Kidney tubule cell (primary cell): ENCODE results near the gene TMEM147.
A peak's percentile ranks its signal among the peaks of the same experiment; 100 is the strongest.

Experiments used
- DNase-seq: peaks from one replicate; pipeline ENCODE4 v3.0.0-alpha.2; 2018; ENCODE audit warnings: low spot score

The TMEM147 gene

DNA sequence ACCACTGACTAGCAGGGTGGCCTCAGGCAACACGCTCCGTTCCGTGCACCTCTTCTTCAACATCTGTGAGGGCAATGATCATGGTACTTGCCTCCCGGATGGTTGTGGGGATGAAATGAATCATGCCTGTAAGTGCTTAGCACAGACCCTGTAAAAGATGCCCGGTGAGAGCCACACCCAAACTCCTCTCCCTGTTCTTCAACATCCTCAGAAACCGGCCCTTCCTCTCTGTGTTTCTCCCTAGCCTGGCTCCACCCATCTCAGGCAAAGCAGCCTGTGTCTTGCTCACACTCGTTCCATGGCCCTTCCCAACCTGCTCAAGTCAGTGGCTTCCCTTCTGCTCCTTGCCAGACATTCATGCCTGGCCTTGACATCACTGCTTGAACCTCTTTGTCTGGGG lies 26.1 kb upstream of the TMEM147 start:
- no peak for DNase-seq

DNA sequence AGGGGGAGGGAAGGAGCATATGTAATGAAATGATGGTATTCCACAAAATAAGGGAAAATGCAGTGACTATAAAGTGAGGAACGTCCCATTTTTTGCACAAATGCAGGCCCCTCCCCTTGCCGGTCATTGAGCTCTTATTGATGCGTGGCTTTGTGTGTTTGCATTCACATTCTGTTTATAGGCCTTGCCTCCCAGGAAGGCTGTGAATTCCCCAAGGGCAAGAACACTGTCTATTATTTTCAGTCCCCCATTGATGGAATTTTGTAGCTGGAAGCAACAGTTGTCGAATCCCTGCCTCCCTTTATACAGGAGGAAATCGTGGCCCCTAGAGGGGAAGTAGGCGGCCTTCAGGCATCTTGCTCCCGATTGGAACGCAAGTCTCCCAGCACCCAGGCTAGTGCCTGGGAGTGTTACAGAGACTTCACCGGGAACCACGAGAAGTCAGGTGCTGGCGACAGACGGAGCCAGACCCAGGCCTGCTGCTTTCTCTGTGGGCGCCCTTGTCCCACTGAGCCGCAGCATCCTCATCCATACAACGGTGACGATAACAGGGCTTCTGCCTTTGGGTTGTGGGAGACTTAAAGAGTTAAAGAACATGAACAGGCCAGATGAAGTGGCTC lies 24.2 kb upstream of the TMEM147 start:
- DNase-seq: no peak

DNA sequence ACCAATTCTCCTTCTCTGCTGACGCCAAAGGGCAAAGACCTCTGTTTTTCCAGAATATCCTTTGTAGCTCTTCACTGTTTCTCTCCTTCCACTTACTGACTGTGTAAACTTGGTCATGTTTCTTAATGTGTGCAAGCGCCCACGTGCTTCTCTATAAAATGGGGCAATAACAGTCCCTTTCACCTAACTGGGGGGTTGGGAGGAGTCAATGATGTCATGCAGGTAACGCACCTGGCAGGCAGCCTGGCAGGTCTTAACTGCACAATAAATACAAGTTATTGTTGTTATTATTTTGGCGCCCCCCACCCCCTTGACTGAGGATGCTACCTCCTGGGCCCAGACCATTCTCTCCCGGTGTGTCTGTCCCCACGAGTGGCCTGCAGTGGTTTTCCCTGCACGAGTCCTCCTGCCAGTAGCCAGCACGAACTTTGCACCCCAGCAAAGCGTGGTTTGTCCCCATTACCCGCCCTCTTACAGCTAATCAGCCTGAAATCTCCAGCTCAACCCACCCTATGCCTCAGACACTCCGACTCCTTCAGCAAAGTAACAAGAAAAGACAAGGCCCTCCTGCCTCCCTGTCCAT lies 22.6 kb upstream of the TMEM147 start:
- DNase-seq: no peak

DNA sequence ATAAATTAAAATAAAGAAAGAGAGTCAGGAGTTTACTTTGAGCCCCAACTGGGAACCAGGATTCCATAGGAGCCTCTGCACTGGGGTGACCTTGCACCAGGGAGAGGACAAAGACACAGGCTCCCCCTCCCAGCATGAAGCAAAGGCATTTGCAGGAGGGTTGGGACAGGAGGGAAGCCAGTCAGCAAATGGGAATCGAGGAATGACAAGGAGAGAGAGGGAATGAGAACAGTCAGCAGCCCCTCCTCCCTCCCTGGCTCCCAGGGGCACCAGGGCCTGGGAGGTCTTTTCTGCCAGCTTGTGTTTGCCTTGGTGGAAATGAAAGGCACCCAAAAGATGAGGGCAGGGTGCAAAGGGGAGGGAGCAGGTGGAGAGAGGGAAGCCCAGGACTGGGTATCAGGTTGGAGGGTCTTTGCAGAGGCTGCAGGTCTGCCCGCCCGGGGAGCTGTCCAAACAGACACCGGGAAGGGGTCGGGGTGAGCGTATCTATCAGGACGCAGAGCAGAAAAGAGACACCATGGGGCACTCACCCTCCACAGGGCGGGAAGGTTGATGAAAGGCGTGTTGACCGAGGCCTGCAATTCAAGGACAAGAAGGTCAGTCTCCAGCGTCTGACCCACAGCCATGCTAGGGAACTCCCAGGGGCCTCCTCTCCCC lies 21.1 kb upstream of the TMEM147 start:
- DNase-seq: no peak

DNA sequence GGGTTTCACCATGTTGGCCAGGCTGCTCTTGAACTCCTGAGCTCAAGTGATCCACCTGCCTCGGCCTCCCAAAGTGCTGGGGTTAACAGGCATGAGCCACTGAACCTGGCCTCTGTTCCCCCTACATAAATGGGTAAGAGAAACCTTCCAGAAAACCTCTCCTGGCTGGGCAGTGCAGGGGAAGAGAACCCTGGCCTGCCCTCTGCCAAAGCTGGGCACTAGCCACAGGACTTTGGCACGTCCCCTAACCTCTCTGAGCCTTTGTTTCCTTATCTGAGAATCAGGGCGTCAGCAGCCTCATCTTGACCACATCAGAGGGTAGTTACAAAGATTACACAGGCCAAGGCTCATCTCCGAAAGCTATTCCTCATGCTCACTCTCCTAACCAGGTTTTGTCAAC lies 19.6 kb upstream of the TMEM147 start:
- no peak for DNase-seq

DNA sequence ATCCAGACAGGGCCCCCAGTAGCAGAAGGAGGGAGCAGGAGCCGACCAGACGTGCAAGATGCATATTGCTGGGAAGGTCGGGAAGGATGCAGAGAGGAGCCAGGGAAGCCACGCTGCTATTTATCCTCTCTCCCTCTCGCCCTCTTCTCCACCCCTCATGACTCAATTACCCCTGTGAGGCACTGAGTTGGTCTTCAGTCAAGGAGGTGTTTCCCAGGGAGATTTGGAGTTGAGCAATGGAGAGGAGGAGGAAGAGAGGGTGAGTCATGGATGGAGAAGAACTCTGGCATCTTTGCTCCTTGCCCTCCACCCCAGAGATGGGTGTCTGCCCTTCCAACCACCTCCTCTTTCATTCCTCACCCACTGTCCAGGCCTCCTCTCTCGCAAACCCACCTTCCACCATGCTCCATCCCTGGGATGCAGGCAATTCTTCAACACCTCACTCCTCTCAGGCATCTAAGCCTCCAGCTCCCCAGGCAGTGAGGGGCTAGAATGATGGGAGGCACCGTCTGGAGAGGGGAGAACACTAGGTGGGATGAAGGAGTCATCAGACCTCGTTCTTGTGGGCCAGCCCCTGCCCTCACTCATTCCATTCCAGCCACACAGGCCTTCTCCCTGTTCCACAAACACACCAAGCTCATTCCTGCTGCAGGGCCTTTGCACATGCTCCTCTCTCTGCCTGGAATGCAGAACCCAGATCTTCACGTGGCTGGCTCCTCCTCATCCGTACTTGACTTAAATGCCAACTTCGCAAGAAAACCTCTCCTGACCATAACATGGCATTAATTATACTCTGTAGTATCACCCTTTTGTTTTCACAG lies 17.0 kb upstream of the TMEM147 start, which contains the start of gene SBSN:
Gene SBSN (minus strand): TSS at position 94 of the 821 bp plus-strand sequence. CDS start 30 bp downstream, at position 64.
- peak; percentile 58 for DNase-seq

DNA sequence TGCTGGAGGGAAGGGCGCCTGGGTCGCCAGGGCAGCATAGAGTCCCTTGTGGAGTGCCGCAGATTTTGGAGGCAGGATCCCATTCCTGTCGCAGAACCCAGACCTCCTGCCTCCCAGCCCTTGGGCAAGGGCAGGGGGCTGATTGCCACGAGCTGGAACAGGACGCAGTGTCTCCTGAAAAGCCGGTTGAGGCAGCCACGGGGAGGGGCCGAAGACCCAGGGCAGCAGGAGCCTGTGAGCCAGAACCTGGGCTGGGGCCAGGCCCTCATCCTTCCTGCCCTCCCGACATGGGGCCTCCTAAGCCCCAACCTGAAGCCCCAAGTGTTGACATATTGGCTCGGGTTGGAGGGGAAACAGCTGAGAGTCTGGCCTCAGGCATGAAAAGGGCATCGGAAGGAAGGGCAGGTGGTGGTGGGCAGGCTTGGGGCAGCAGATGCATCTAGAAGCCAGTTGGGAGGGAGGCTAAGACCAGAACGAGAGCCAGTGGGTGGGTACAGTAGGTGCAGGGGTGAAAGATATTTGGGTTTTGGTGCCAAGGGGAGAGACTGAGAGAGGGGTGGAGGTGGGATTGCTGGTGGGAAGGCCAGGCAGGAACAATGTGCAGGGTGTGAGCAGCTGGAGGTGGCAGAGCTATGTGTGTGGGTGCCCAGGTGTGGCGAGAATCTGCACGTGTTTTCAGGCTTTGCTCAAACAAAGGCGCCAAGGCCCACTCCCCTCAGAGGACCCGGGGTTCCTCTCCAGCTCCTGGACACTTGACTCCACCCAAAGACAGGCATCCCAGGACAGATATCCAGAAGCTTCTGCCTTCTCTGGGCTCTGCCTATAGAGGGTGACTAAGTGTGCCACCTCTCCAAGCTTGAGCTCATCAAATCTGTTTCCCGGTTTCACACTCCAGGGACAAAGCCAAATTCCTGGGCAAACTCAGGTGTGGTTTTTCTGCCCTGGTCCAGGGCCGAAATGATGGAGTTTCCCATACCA lies 15.9 kb upstream of the TMEM147 start:
- no peak for DNase-seq

DNA sequence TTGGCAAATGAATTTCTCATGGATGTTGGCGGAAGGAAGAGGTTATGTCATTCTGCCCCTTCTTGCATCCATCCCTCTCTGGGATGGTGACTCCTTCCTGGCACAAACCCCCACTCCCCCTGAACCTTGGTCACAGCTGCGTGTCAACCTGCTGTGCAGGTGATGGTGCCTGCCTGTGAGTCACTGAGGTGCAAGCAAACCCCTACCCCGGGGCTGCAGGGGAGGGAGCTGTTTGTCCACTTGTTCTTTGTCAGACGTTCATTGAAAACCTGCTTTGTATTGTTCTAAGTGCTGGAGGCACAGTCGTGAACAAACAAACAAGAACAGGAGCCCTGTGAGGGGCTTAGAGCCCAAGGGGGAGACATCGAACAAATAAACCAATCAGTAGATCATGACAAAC lies 14.1 kb upstream of the TMEM147 start:
- DNase-seq: peak; percentile 48

DNA sequence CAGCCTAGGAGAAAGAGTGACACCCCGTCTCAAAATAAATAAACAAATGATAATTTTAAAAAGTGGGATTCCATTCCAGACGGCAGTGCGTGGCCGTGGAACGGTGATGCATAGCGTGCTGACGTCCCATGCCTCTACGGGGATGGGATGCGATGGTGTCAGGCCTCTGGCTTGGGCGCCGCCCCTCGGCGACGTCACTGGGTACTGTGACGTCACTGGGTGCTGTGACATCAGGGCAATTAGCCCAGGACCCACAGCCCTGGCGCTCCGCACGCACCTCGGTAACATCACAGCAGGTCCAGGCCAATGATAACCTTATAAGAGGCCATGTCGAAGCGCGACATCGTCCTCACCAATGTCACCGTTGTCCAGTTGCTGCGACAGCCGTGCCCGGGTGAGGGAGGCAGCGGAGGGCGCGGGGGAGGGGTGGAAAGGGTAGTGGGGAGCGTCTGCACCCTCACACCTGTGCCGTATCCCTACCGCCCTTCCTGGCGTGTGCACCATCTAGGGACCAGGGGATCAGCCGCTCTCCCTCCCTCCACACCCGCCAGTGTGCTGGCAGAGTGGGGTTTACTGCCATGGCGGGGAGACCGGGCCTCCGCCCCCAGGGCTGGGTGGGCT lies 12.1 kb upstream of the TMEM147 start, which contains the start of gene GAPDHS:
Gene GAPDHS (plus strand): TSS at position 256 of the 621 bp plus-strand sequence. CDS start 72 bp downstream, at position 328.
- DNase-seq: no peak

DNA sequence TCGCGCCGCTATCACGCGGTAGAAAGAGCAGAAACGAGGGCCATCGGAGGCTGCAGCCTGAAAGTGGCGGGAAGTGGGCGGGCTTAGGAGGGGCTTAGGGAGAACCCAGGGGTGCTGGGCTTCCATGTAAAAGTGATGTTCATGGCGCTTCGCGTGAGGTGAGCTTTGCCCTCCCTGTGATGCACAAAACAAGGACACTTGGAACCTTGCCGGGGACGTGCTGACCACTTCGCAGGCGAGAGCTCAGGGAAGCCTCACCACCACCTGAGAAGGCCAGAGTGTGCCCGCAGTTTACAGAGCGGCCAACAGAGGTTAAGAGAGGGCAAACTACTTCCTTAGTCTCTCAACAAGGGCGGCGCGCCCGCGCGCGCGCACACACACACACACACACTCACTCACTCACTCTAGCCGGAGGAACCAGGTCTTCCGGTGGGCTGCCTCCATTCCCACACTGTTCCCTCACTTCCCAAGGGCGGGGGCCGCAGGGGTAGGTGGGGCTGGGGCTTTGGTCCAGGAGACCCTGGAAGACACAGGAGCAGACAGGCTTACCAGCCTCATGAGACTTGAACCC lies 11.5 kb upstream of the TMEM147 start:
- peak; percentile 51 for DNase-seq

DNA sequence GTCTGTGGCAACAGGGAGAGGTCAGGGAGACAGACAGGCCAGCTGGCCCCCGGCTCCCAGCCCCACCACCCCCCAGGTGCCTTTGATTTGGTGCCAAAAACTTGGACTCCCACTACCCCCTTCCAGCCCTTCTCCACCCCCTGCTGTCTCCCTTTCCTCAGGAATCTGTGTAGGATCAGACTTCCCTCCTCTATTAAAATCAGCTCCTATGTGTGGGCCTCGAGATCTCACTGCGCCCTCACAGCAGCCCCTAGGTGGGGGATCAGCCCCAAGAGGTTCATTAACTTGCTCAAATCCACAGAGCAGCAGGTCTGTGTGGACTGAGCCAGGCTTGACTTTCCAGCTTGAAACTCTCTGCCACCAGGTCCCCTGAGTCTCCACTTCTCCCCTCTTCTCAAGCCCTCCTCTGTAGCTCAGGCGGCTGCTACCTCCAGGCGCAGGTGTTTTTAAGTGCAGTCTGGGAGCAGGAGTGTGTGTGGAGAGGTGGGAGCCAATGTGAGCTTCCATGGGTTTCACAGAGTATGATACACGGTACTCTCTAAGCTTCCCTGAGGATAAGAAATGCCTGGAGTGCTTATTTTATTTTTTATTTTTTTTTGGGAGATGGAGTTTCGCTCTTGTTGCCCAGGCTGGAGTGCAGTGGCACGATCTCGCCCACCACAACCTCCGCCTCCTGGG lies 10.5 kb upstream of the TMEM147 start:
- no peak for DNase-seq

DNA sequence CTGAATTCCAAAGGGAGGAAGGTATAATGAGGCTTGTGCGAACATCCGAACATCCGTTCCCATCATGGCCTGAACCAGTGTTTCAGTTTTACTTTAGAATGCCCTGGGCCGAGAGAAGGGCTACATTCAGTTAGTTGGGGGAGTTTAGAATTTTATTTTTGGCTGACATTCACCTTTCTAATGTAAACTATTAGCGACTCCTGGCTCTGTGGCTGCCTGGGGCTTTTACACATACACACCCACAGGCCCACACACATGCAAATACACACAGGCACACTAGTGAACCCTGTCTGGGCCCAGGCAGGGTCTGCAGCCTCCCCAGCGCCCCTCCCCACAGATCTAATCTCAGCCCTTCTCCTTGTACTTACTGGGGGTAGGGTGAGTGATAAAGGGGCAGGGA lies 6.1 kb upstream of the TMEM147 start:
- no peak for DNase-seq

DNA sequence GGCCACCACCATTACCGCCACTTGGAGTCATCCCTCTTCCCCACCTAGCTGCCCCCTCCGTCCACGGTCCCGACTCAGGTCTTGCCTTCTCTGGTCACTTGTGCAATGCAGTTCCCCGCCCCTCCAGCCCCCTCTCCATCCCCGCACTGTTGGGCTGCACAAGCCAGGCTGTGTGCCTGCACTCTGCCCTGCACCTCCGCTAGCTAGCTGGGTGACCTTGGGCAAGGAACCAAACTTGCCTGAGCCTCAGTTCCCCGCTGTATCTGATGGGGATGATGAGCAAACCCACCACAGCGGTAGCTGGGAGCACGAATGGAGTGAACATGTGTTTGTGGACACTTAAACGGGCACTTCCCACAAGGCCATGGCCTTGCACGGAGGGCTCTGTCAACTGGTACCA lies 5.6 kb upstream of the TMEM147 start:
- no peak for DNase-seq

DNA sequence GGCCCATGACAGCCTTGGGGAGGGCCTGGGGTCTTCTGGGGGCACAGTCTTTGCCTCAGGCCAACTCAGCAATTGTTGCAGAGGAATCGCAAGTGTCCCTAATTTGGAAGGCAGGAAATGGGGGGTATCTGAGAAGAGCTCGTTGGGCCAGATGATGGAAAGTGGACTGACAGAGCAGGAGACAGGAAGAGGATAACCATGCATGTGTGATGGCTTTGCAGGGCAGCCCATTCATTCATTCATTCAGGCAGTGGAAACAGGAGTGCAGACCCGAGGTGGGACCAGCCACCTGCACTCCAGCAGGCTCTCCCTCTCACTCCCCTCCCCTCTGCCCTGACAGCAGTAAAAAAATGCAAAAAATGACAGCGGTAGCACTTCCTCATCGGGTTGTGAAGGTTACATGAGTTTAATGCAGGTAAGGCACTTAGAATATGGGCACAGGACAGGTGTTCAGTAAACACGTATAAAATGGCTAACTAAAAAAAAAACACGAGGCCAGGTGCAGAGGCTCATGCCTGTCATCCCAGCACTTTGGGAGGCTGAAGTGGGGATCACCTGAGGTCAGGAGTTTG lies 5.0 kb upstream of the TMEM147 start:
- no peak for DNase-seq

DNA sequence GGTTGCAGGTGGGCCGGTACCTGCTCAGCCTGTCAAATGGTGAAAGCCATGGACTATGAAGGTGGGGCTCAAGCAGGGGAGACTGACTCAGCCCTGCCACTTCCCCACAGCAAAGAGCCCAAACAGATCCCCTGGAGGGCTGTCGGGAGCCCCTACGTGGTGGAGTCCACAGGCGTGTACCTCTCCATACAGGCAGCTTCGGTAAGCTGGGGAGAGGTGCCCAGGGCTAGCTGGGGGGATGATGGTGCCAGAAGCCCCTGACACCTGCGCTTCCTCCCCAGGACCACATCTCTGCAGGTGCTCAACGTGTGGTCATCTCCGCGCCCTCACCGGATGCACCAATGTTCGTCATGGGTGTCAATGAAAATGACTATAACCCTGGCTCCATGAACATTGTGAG lies 3.2 kb upstream of the TMEM147 start:
- DNase-seq: no peak

DNA sequence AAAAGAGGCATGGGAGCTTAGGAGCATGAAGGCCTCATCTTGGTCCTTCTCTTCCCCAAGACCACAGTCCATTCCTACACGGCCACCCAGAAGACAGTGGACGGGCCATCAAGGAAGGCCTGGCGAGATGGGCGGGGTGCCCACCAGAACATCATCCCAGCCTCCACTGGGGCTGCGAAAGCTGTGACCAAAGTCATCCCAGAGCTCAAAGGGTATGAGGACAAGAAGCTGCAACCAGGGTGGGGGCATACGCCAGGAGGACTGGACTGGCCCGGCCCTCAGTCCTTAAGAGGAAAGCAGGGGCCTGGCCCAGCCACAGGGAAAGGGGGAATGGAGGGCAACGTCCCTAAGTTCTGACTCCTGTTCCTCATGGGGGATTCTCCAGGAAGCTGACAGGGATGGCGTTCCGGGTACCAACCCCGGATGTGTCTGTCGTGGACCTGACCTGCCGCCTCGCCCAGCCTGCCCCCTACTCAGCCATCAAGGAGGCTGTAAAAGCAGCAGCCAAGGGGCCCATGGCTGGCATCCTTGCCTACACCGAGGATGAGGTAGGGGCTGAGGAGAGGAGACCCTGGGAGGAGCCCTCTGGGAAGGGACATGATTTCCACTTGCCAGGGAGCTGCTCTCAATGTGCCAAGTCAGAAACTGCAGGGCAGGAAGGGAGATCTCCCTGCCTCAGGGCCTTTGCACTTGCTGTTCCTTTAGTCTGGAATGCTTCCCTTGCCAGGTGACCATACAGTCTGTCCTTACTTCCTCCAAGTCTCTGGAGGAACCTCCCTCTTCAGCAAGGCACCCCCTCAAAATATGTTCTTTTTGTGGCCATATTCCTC lies 1.9 kb upstream of the TMEM147 start:
- DNase-seq: no peak

DNA sequence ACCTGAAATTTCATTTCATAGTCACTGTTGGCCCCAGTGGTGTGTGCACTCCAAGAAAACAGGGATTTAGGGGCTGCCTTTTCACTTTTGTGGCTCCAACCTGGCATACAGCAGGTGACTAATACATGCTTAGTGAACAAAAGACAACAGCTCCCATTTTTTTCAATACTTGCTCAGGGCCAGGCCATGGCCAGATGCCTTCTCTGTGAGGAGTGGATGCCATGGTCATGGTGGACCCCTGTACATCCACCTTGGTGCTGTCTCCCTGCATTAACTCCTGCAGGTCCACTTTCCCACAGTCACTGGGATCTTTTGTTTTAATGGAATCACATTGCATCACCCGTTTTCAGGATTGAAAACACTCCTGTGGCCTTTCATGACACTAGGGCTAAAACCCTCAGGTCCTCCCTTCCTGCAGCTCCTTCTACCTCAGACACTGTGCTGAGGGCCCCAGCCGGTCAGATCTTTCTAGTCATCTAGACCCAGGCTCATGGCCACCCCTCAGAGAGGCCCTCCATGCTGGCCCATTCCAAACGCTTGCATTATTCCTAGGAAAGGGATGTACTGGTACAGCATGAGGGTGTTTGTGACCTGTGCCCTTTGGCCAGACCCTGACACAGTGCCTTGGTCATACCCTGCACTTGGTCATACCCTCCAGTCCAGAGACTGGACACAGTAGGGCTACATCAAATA lies 1.2 kb upstream of the TMEM147 start:
- DNase-seq: no peak

DNA sequence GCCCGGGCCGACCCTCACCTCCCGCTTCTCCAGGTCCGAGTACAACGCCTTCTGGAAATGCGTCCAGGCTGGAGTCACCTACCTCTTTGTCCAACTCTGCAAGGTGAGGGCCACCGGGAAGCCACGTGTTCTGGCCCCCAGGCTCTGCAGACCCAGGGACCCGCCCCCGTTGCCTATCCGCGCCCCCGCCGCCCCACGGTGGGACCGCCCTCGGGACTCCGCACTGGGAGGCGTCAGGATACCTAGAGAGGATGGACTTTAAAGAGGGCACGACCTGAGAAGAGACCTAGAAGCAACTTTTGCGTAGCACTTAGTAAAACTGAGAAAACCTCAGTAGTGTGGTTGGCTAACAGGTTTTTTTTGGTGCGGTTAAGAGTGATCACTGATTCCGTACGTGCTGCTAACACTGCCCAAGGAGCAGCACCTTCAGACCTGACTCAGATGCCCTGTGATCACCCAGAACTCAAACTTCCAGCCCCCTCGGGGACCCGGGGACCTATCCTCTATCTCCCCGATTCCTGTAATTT lies 492 bp downstream of the TMEM147 start:
- DNase-seq: peak; percentile 50
